T-cell (primary cell): ENCODE measurements around the gene MTMR1. TPM values are rescaled to one million over a fixed set of nuclear protein-coding genes. Genes with fewer than 3 reads are reported as not detected.

Experiments
- ATAC-seq, 4 experiments: fragments of 200-7000 bp in 3 of 4; fragments of 150-1000 bp in 1 of 4; cut with Tn5 transposase; replicated peaks in 1 of 4; 1 replicate in 3 of 4; 2 replicates in 1 of 4; pipeline ENCODE4 v1.10.0; 2021; ENCODE audit warnings: moderate library complexity in 3 of 4, mild to moderate bottlenecking in 2 of 4, moderate number of reproducible peaks in 1 of 4
- CTCF ChIA-PET, 2 donors: fragments of 300-600 bp; sonication (Branson Sonifier 250); formaldehyde crosslinking; loops; one replicate each; lab custom pipeline; 2022; ENCODE audit warnings: antibody characterized with exemption in 2 of 2; lab: Charles Lee
- POLR2A ChIA-PET, 2 donors: fragments of 300-600 bp; sonication (Branson Sonifier 250); formaldehyde crosslinking; loops; one replicate each; lab custom pipeline; 2022; ENCODE audit warnings: antibody characterized with exemption in 2 of 2; lab: Charles Lee
- DNase-seq, 35 experiments: peaks; one replicate each; pipeline versions ENCODE4 v3.0.0 to v3.0.0-alpha.2; 2013 to 2023
- H3K27ac ChIP-seq: one replicate; pipeline ENCODE4 v1.5.1; 2013; ENCODE audit warnings: low read length
- H3K27me3 ChIP-seq, 2 experiments: replicated peaks in 1 of 2; 1 replicate in 1 of 2; 2 replicates in 1 of 2; pipeline versions ENCODE4 v1.6.1 to v1.7.0; 2013; ENCODE audit warnings: low read length in 1 of 2, mixed read lengths in 1 of 2; ENCODE audit not compliant: control insufficient read depth in 2 of 2, insufficient read depth in 2 of 2; ENCODE audit errors: extremely low read depth in 1 of 2
- H3K36me3 ChIP-seq, 2 donors: 1 replicate in 1 of 2; 2 replicates in 1 of 2; pipeline versions ENCODE4 v1.6.1 to v1.7.0; 2013; ENCODE audit warnings: low read length in 1 of 2; ENCODE audit not compliant: control insufficient read depth in 2 of 2, insufficient read depth in 1 of 2; ENCODE audit errors: extremely low read depth in 1 of 2
- H3K4me1 ChIP-seq, 2 experiments: 1 replicate in 1 of 2; 2 replicates in 1 of 2; pipeline versions ENCODE4 v1.6.1 to v1.7.0; 2013; ENCODE audit warnings: low read length in 2 of 2, mixed read lengths in 1 of 2; ENCODE audit not compliant: insufficient read depth in 2 of 2, control insufficient read depth in 1 of 2; ENCODE audit errors: extremely low read depth in 1 of 2
- H3K4me3 ChIP-seq, 2 donors: 1 replicate in 1 of 2; 2 replicates in 1 of 2; pipeline versions ENCODE4 v1.5.1 to v1.7.0; 2013; ENCODE audit warnings: mild to moderate bottlenecking in 2 of 2, low read length in 1 of 2, moderate library complexity in 1 of 2; ENCODE audit not compliant: control insufficient read depth in 1 of 2; ENCODE audit errors: extremely low read depth in 1 of 2
- H3K9me3 ChIP-seq: 2 replicates; pipeline ENCODE4 v1.7.0; 2013
- H3K27ac Mint-ChIP-seq, 2 donors: one replicate each; pipeline ENCODE4 v1.8.0; 2020 to 2021; ENCODE audit warnings: mild to moderate bottlenecking in 2 of 2, mixed read lengths in 2 of 2
- H3K27me3 Mint-ChIP-seq, 2 donors: one replicate each; pipeline ENCODE4 v1.8.0; 2021 to 2022; ENCODE audit warnings: mixed read lengths in 2 of 2
- H3K36me3 Mint-ChIP-seq: one replicate; pipeline ENCODE4 v1.8.0; 2021; ENCODE audit warnings: mixed read lengths
- H3K4me1 Mint-ChIP-seq, 3 donors: one replicate each; pipeline ENCODE4 v1.8.0; 2020 to 2022; ENCODE audit warnings: mixed read lengths in 3 of 3, mild to moderate bottlenecking in 1 of 3
- H3K4me3 Mint-ChIP-seq, 3 donors: one replicate each; pipeline ENCODE4 v1.8.0; 2020 to 2022; ENCODE audit warnings: mild to moderate bottlenecking in 3 of 3, mixed read lengths in 3 of 3, moderate library complexity in 3 of 3
- H3K9me3 Mint-ChIP-seq, 3 donors: one replicate each; pipeline ENCODE4 v1.8.0; 2020 to 2022; ENCODE audit warnings: mixed read lengths in 3 of 3
- WGBS: methylation state at CpG from one replicate; pipeline ENCODE4 v1.1.5; 2013; ENCODE audit warnings: missing lambda C conversion rate; ENCODE audit not compliant: insufficient coverage; 5-methylcytosine and 5-hydroxymethylcytosine counted together
- total RNA-seq, 35 experiments: library from RNA in 6 of 35; stranded (reverse) in 6 of 35; fragments of 120-200 nt in 1 of 35; gene quantifications; one replicate each; pipeline versions ENCODE4 v1.2.1 to v1.2.4 and lab custom pipeline; 2013 to 2026

MTMR1 gene
- total RNA-seq, 5 donors from 2014 or later (not counting 1 experiment from before 2014, with no cell fraction given): 33.8 to 58.3 (median 39.4) TPM

DNA sequence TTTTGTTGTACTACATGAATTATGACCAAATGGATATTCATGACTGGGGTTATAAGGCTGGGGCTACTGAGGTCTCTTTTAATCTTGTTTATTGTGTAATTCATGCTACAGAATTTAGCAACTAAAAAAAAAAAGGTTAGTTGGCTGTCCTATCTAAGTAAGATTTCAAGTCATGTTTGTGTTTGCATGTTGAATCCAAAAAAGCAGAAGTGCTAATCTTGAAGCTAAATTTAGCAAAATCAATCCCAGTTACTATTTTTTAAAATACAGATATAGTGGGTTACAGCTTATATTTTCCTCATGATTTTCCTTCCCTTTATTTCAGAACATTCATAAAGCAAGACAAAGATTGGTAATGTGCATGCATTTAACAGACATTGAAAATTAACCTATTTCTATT, 19.4 kb downstream of the MTMR1 start:
- H3K4me3 ChIP-seq: no peak overlapping the region
- peaks cover 39 to 59% (median 51%) of the 10 kb centered on the region in 3 donors for H3K4me1 Mint-ChIP-seq

DNA sequence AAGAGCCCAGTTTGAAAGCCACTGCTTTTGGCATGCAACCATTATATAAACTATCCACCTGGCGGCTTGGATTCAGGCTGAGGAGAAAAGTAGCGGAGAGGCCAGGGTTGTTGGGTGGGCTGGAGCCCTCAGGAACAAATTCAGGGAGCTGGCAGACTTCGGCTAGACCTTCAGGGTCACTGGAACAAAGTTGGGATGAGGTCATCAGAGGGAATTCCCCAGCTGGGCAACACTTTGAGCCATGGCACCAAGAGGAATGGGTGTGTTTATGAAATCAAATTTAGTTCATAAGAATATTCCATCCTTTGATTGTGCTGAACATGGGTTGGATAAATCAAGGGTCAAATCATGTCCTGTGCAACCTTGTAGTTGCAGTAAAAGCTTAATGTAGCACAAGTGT, 22.0 kb downstream of the MTMR1 start:
- no peak for DNase-seq
- peaks cover 1% of the 10 kb centered on the region for H3K36me3 Mint-ChIP-seq
- H3K27ac Mint-ChIP-seq: peak overlapping the region; percentile 56 to 60
- Histone ChIP-seq H3K27ac (no peak overlapping the region), H3K4me3 (no peak overlapping the region), H3K27me3 (no peaks in the 10 kb centered on the region), H3K9me3 (no peaks in the 10 kb centered on the region), H3K4me1 (peaks cover 0 to 2% of the 10 kb centered on the region in 2 experiments), H3K36me3 (peaks cover 0 to 5% of the 10 kb centered on the region in 2 donors)
- 100% methylated on average over 1 of the region's 3 CpGs for WGBS
- H3K27me3 Mint-ChIP-seq: peaks cover 0 to 3% of the 10 kb centered on the region in 2 donors
- no peaks in the 10 kb centered on the region for H3K9me3 Mint-ChIP-seq
- H3K4me1 Mint-ChIP-seq: peaks cover 30 to 49% (median 44%) of the 10 kb centered on the region in 3 donors
- no peak for ATAC-seq
- POLR2A ChIA-PET: interaction anchor here in 1 of 2 donors (0.6 to 1.1 kb wide), 2 partner anchors 22 to 32 kb away, joined by 3 to 4 read pairs; partner anchors contain the start of gene MTMR1
- CTCF ChIA-PET: interaction anchor here (0.9 to 2.3 kb wide), 7 partner anchors 16 to 32 kb away, joined by 3 to 20 read pairs (median 7); partner anchors contain the start of gene MTMR1 (in 1 of the 2)
- no peak overlapping the region for H3K4me3 Mint-ChIP-seq

More for the DNA sequence above, 19.4 kb downstream of the MTMR1 start:
- Histone ChIP-seq H3K36me3 (peaks cover 0 to 6% of the 10 kb centered on the region in 2 donors), H3K4me1 (peaks cover 0 to 2% of the 10 kb centered on the region in 2 experiments), H3K9me3 (no peaks in the 10 kb centered on the region), H3K27me3 (no peaks in the 10 kb centered on the region), H3K27ac (no peak overlapping the region)
- peak overlapping the region; percentile 62 to 66 for H3K27ac Mint-ChIP-seq
- H3K36me3 Mint-ChIP-seq: peaks cover 3% of the 10 kb centered on the region
- ChIA-PET CTCF (interaction anchor here (0.7 to 1.3 kb wide), 2 partner anchors 29 to 141 kb away, joined by 4 read pairs; no protein-coding TSS in a partner anchor), POLR2A (no interaction called here)
- H3K4me3 Mint-ChIP-seq: no peak overlapping the region
- peaks cover 0 to under 1% of the 10 kb centered on the region in 2 donors for H3K27me3 Mint-ChIP-seq
- DNase-seq (no peak), ATAC-seq (no peak)
- no peaks in the 10 kb centered on the region for H3K9me3 Mint-ChIP-seq

GRCh38 chrX:150719621-150720020, 26.4 kb downstream of the MTMR1 start:
- no peak for ATAC-seq
- no peaks in the 10 kb centered on the region for H3K9me3 ChIP-seq
- no peak overlapping the region for H3K4me3 ChIP-seq
- H3K36me3 ChIP-seq: peaks cover 0 to 7% of the 10 kb centered on the region in 2 donors
- Mint-ChIP-seq H3K27me3 (peaks cover 0 to 3% of the 10 kb centered on the region in 2 donors), H3K4me1 (peaks cover 32 to 43% (median 36%) of the 10 kb centered on the region in 3 donors), H3K27ac (no peak overlapping the region), H3K4me3 (no peak overlapping the region), H3K9me3 (no peaks in the 10 kb centered on the region), H3K36me3 (peaks cover 14% of the 10 kb centered on the region)
- H3K27ac ChIP-seq: no peak overlapping the region
- POLR2A ChIA-PET: interaction anchor here in 1 of 2 donors (0.6 kb wide), 1 partner anchor 11 kb away, joined by 6 read pairs; no protein-coding TSS in a partner anchor
- CTCF ChIA-PET: interaction anchor here in 1 of 2 donors (0.8 to 1.2 kb wide), 2 partner anchors 44 to 133 kb away, joined by 3 to 5 read pairs; no protein-coding TSS in a partner anchor
- no CpG with 5 or more reads among the region's 4 CpGs for WGBS
- H3K4me1 ChIP-seq: no peaks in the 10 kb centered on the region
- DNase-seq: no peak
- H3K27me3 ChIP-seq: no peaks in the 10 kb centered on the region

DNA sequence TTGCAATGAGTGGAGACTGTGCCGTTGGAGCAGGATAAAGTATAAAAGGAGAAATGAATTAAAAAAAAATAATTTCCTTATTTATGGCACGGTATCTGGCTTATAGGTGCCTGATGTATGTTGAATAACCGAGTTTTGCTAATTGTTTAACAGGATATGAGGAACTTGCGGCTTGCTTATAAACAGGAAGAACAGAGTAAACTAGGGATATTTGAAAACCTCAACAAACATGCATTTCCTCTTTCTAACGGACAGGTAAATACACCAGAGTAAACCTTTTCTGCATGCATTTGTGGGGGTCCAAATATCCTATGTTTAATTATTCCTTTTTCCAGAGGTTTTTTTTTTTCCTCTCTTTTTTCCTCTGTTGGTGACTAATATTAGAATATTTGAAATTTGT, 36.8 kb downstream of the MTMR1 start:
- Mint-ChIP-seq H3K4me3 (no peak overlapping the region), H3K9me3 (no peaks in the 10 kb centered on the region), H3K27me3 (peaks cover 0 to 11% of the 10 kb centered on the region in 2 donors), H3K27ac (no peak overlapping the region), H3K4me1 (peaks cover 0 to 22% (median 13%) of the 10 kb centered on the region in 3 donors), H3K36me3 (peaks cover 44% of the 10 kb centered on the region)
- peaks cover 0 to 65% of the 10 kb centered on the region in 2 donors for H3K36me3 ChIP-seq
- no peaks in the 10 kb centered on the region for H3K4me1 ChIP-seq
- H3K9me3 ChIP-seq: no peaks in the 10 kb centered on the region
- no CpG with 5 or more reads among the region's 5 CpGs for WGBS
- no peak overlapping the region for H3K27ac ChIP-seq
- H3K27me3 ChIP-seq: no peaks in the 10 kb centered on the region
- H3K4me3 ChIP-seq: no peak overlapping the region
- ChIA-PET CTCF (interaction anchor here in 1 of 2 donors (0.6 kb wide), 1 partner anchor 680 kb away, joined by 3 read pairs; no protein-coding TSS in a partner anchor), POLR2A (interaction anchor here in 1 of 2 donors (0.7 kb wide), 1 partner anchor 10 kb away, joined by 6 read pairs; no protein-coding TSS in a partner anchor)
- DNase-seq (no peak), ATAC-seq (no peak)

- peaks cover 50% of the 10 kb centered on the region for H3K36me3 Mint-ChIP-seq
- CTCF ChIA-PET: interaction anchor here in 1 of 2 donors (0.6 to 1.6 kb wide), 2 partner anchors 15 to 680 kb away, joined by 3 read pairs; no protein-coding TSS in a partner anchor
- POLR2A ChIA-PET: interaction anchor here in 1 of 2 donors (0.7 kb wide), 1 partner anchor 11 kb away, joined by 6 read pairs; no protein-coding TSS in a partner anchor
Measured at GRCh38 chrX:150730719-150731118, 37.5 kb downstream of the MTMR1 start.

GRCh38 chrX:150731795-150732194, 38.6 kb downstream of the MTMR1 start:
- no peaks in the 10 kb centered on the region for H3K4me1 ChIP-seq
- Mint-ChIP-seq H3K36me3 (peaks cover 51% of the 10 kb centered on the region), H3K27me3 (peaks cover 0 to 8% of the 10 kb centered on the region in 2 donors), H3K27ac (no peak overlapping the region), H3K9me3 (no peaks in the 10 kb centered on the region), H3K4me1 (peaks cover 7 to 22% (median 16%) of the 10 kb centered on the region in 3 donors), H3K4me3 (no peak overlapping the region)
- H3K9me3 ChIP-seq: no peaks in the 10 kb centered on the region
- no peak for DNase-seq
- ChIA-PET CTCF (interaction anchor here in 1 of 2 donors (1.6 kb wide), 1 partner anchor 16 kb away, joined by 3 read pairs; no protein-coding TSS in a partner anchor), POLR2A (interaction anchor here in 1 of 2 donors (0.6 kb wide), 1 partner anchor 33 kb away, joined by 3 read pairs; no protein-coding TSS in a partner anchor)
- no peak overlapping the region for H3K4me3 ChIP-seq
- peaks cover 0 to 77% of the 10 kb centered on the region in 2 donors for H3K36me3 ChIP-seq
- no peaks in the 10 kb centered on the region for H3K27me3 ChIP-seq
- H3K27ac ChIP-seq: no peak overlapping the region
- no peak for ATAC-seq
- no CpG with 5 or more reads among the region's 3 CpGs for WGBS

More at GRCh38 chrX:150730719-150731118, 37.5 kb downstream of the MTMR1 start:
- ATAC-seq (no peak), DNase-seq (no peak)
- Histone ChIP-seq H3K27ac (no peak overlapping the region), H3K36me3 (peaks cover 0 to 69% of the 10 kb centered on the region in 2 donors), H3K4me1 (no peaks in the 10 kb centered on the region), H3K4me3 (no peak overlapping the region), H3K27me3 (no peaks in the 10 kb centered on the region), H3K9me3 (no peaks in the 10 kb centered on the region)
- Mint-ChIP-seq H3K27ac (no peak overlapping the region), H3K9me3 (no peaks in the 10 kb centered on the region), H3K4me3 (no peak overlapping the region), H3K27me3 (peaks cover 0 to 11% of the 10 kb centered on the region in 2 donors), H3K4me1 (peaks cover 1 to 21% (median 14%) of the 10 kb centered on the region in 3 donors)
- no CpG with 5 or more reads among the region's 6 CpGs for WGBS
